Stomach (tissue), 9 donors: ENCODE measurements around the gene AMPD1. TPM values are rescaled to one million over a fixed set of nuclear protein-coding genes. Genes with fewer than 3 reads are reported as not detected.

Experiments
- DNase-seq, 2 donors: peaks; one replicate each; pipeline versions ENCODE4 v3.0.0 to v3.0.0-alpha.2; 2013 to 2019
- H3K27ac ChIP-seq, 5 donors: fragments of 200-600 bp in 4 of 5; sonication (generic) in 4 of 5; one replicate each; pipeline ENCODE4 v1.5.1; 2013 to 2019; ENCODE audit warnings: mild to moderate bottlenecking in 1 of 5, moderate library complexity in 1 of 5
- H3K27me3 ChIP-seq, 3 donors: fragments of 200-600 bp; sonication (generic); one replicate each; pipeline ENCODE4 v1.5.1; 2017 to 2019; ENCODE audit warnings: mixed run types in 1 of 3
- H3K36me3 ChIP-seq, 4 donors: fragments of 200-600 bp; sonication (generic); 1 replicate in 3 of 4; 2 replicates in 1 of 4; pipeline ENCODE4 v1.5.1; 2016 to 2019
- H3K4me1 ChIP-seq, 4 donors: fragments of 200-600 bp; sonication (generic); one replicate each; pipeline ENCODE4 v1.5.1; 2016 to 2019
- H3K4me3 ChIP-seq, 4 donors: fragments of 200-600 bp; sonication (generic) in 3 of 4; one replicate each; pipeline ENCODE4 v1.5.1; 2016 to 2019; ENCODE audit warnings: mild to moderate bottlenecking in 1 of 4
- H3K9me3 ChIP-seq, 4 donors: fragments of 200-600 bp; sonication (generic); one replicate each; pipeline ENCODE4 v1.5.1; 2016 to 2019
- CTCF ChIP-seq, 7 experiments: fragments of 450-650 bp in 4 of 7; fragments of 200-600 bp in 3 of 7; sonication (generic) in 3 of 7; IDR thresholded peaks; one replicate each; pipeline ENCODE4 v1.5.1; 2016 to 2019; ENCODE audit warnings: antibody characterized with exemption in 7 of 7, control low read depth in 2 of 7, mild to moderate bottlenecking in 1 of 7
- EP300 ChIP-seq: sonication (generic); formaldehyde crosslinking; IDR thresholded peaks from one replicate; pipeline ENCODE4 v1.6.1; 2017; ENCODE audit warnings: antibody characterized with exemption
- POLR2A ChIP-seq, 4 donors: fragments of 450-650 bp; IDR thresholded peaks; one replicate each; pipeline ENCODE4 v1.6.1; 2016; ENCODE audit warnings: antibody characterized with exemption in 4 of 4, control low read depth in 2 of 4, mild to moderate bottlenecking in 1 of 4, moderate library complexity in 1 of 4
- POLR2AphosphoS5 ChIP-seq, 3 donors: sonication (generic); formaldehyde crosslinking; IDR thresholded peaks; one replicate each; pipeline ENCODE4 v1.6.1; 2016; ENCODE audit warnings: antibody characterized with exemption in 3 of 3
- WGBS, 5 donors: extraction: QIAGEN DNeasy Blood & Tissue Kit in 3 of 5; methylation state at CpG; one replicate each; pipeline versions ENCODE4 v1.1.5 to v1.1.7; 2013 to 2018; 5-methylcytosine and 5-hydroxymethylcytosine counted together
- intact Hi-C: fragments of 100-400 bp; cut with DNase I; formaldehyde crosslinking; loops from one replicate; pipeline ENCODE4 v1.15.1; 2023; ENCODE audit warnings: low total_unique reads
- polyA plus RNA-seq, 3 donors: library from polyadenylated mRNA; stranded (reverse); fragments of 200-250 nt; gene quantifications; one replicate each; pipeline ENCODE4 v1.2.3, GENCODE V29; 2013
- total RNA-seq, 5 donors: library from RNA; depleted of rRNA; stranded (reverse); fragments of >200 nt; gene quantifications; one replicate each; pipeline versions ENCODE4 v1.1.0 to v1.2.3, GENCODE V29; 2014 to 2016
- donor health status: healthy with polysubstance abuse.
- donor health status: Bipolar disorder and iron deficiency.
- donor health status: healthy.

The AMPD1 gene
- total and polyA plus RNA-seq, 8 donors, result 0.62 TPM; not detected in 7

- Histone ChIP-seq H3K27me3 (no peaks in the 10 kb centered on the region), H3K4me3 (no peak overlapping the region), H3K9me3 (no peaks in the 10 kb centered on the region), H3K27ac (no peak overlapping the region), H3K4me1 (peaks cover 8 to 40% (median 24%) of the 10 kb centered on the region in 4 donors), H3K36me3 (peaks cover 59 to 74% (median 68%) of the 10 kb centered on the region in 4 donors)
- intact Hi-C loops, result no loop called here
- no peak for DNase-seq
- TF ChIP-seq POLR2A (IDR thresholded peaks at IDR 0.05) (no peak), POLR2AphosphoS5 (IDR thresholded peaks at IDR 0.05) (no peak), EP300 (no peak), CTCF (IDR thresholded peaks at IDR 0.05) (no peak)
- WGBS, 5 donors, result 85 to 92% (median 91%) methylated on average over 11 of the region's 11 CpGs
Measured at GRCh38 chr1:114718661-114719423, 23.5 kb upstream of the AMPD1 start.

DNA sequence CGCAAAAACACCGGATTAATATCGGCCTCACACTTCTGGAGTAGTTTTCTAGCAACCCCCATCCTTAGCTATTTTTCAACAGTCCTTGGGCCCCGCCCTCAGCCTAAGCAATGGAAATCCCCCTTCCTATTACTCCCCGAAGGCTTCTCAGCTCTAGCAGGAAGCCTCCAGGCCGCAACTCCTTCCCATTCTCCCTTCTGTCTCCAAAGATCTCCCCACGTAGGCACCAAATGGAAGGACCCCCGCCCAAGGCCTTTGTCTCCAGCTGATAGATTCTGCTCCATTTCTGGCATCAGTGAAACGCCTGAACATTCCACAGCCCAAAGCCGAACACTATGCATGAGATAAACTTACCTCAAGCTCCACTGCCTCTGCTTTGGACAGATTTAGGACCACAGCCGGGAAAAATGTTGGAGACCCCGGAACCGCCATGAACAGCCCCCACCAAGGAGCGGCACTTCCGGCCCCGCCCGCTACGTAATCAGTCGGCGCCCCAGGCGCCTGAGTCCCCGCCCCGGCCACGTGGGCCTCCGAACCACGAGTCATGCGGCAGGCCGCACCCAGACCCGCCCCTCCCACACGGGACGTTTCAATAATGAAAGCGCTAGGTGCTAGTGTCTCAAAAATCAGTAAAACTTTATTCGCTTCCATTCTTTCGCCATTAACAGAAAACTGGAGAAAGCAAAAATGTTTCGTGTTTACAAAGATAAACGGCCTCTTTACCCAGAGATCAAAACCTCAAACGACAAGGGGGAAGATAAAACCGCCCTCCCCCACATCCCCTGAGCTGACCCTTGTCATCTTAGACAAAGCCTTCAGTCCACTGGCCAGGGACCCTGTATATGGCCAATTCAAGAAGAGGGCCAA lies 21.2 kb upstream of the AMPD1 start, which contains the start of gene NRAS:
TSS of gene NRAS (minus strand) at position 468 of the 867 bp plus-strand sequence. CDS start 611 bp downstream, outside the sequence.
- Histone ChIP-seq H3K36me3 (peaks cover 48 to 74% (median 68%) of the 10 kb centered on the region in 4 donors), H3K27ac (peak within 1 kb of the TSS; percentile 78 to 97 (median 91)), H3K9me3 (no peaks in the 10 kb centered on the region), H3K4me3 (peak within 1 kb of the TSS; percentile 60 to 94 (median 87)), H3K4me1 (peaks cover 8 to 33% (median 26%) of the 10 kb centered on the region in 4 donors), H3K27me3 (no peaks in the 10 kb centered on the region)
- TF ChIP-seq POLR2A (IDR thresholded peaks at IDR 0.05) (no peak), POLR2AphosphoS5 (IDR thresholded peaks at IDR 0.05) (peak; percentile 70 to 97 (median 81)), EP300 (peak; percentile 5)
- intact Hi-C loops, result no loop called here
- 0 to 1% (median 0%) methylated on average over 22 to 38 of the region's 38 CpGs for WGBS, 5 donors
- DNase-seq, result peak; percentile 95 to 98

DNA sequence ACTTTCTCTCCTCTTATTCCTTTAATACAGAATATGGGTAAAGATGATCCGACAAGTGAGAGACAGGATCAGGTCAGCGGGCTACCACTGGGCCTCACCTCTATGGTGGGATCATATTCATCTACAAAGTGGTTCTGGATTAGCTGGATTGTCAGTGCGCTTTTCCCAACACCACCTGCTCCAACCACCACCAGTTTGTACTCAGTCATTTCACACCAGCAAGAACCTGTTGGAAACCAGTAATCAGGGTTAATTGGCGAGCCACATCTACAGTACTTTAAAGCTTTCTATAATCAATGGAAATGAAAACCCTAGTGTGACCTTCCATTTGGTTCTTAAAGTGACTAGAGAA lies 20.6 kb upstream of the AMPD1 start:
- peak overlapping the region in 4 of 5 donors; percentile 89 to 97 (median 94) for H3K27ac ChIP-seq
- DNase-seq, result no peak
- intact Hi-C loops, result no loop called here

DNA sequence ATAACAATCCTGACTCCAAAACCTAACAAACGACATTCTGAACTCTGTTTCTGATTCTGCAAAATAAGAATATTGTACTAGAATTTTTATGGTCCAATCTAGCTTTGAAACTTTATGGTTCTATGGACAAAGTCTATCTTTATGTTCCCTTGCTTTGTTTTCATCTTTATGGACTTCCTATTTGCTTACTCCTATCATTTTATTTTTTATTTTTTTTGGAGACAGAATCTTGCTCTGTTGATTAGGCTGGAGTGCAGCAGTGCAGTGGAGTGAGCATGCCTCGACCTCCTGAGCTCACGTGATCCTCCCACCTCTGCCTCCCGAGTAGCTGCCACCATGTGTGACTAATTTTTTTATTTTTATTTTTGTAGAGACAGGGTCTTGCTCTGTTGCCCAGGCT lies 17.6 kb upstream of the AMPD1 start:
- Histone ChIP-seq H3K4me3 (no peak overlapping the region), H3K27me3 (no peaks in the 10 kb centered on the region), H3K9me3 (no peaks in the 10 kb centered on the region), H3K27ac (no peak overlapping the region), H3K36me3 (peaks cover 30 to 72% (median 66%) of the 10 kb centered on the region in 4 donors), H3K4me1 (peaks cover 8 to 33% (median 26%) of the 10 kb centered on the region in 4 donors)
- no peak for DNase-seq
- intact Hi-C loops, result no loop called here
- 78 to 90% (median 82%) methylated on average over 4 of the region's 4 CpGs for WGBS, 5 donors
- TF ChIP-seq POLR2A (IDR thresholded peaks at IDR 0.05), result no peak
- no peak for TF ChIP-seq EP300
- TF ChIP-seq CTCF (IDR thresholded peaks at IDR 0.05), result no peak
- no peak for TF ChIP-seq POLR2AphosphoS5 (IDR thresholded peaks at IDR 0.05)

More for the DNA sequence above, 20.6 kb upstream of the AMPD1 start:
- H3K4me1 ChIP-seq, result peaks cover 8 to 33% (median 26%) of the 10 kb centered on the region in 4 donors
- H3K36me3 ChIP-seq, result peaks cover 41 to 74% (median 68%) of the 10 kb centered on the region in 4 donors
- H3K27me3 ChIP-seq, result no peaks in the 10 kb centered on the region
- peak overlapping the region; percentile 60 to 94 (median 87) for H3K4me3 ChIP-seq
- 25 to 35% (median 34%) methylated on average over 4 of the region's 4 CpGs for WGBS, 5 donors
- no peak for TF ChIP-seq EP300
- no peak for TF ChIP-seq POLR2A (IDR thresholded peaks at IDR 0.05)
- no peak for TF ChIP-seq CTCF (IDR thresholded peaks at IDR 0.05)
- no peak for TF ChIP-seq POLR2AphosphoS5 (IDR thresholded peaks at IDR 0.05)
- H3K9me3 ChIP-seq, result no peaks in the 10 kb centered on the region
